SH-SY5Y (cell line): ENCODE data around the gene FAM120A.

Experiments
- GATA2 ChIP-seq: IDR thresholded peaks from 2 replicates; pipeline ENCODE4 v1.6.1; 2011; ENCODE audit warnings: mild to moderate bottlenecking, low read depth, low read length
- GATA3 ChIP-seq: IDR thresholded peaks from 2 replicates; pipeline ENCODE4 v1.6.1; 2011; ENCODE audit warnings: low read depth, mild to moderate bottlenecking, low read length, moderate library complexity

- TF ChIP-seq GATA2 (no peak), GATA3 (no peak)
Observed at GRCh38 chr9:93546356-93546755, 94.9 kb downstream of the FAM120A start.
